ENCODE measurements around the gene LEFTY2.
A peak's percentile ranks its signal among the peaks of the same experiment; 100 is the strongest.

LEFTY2 gene

DNA sequence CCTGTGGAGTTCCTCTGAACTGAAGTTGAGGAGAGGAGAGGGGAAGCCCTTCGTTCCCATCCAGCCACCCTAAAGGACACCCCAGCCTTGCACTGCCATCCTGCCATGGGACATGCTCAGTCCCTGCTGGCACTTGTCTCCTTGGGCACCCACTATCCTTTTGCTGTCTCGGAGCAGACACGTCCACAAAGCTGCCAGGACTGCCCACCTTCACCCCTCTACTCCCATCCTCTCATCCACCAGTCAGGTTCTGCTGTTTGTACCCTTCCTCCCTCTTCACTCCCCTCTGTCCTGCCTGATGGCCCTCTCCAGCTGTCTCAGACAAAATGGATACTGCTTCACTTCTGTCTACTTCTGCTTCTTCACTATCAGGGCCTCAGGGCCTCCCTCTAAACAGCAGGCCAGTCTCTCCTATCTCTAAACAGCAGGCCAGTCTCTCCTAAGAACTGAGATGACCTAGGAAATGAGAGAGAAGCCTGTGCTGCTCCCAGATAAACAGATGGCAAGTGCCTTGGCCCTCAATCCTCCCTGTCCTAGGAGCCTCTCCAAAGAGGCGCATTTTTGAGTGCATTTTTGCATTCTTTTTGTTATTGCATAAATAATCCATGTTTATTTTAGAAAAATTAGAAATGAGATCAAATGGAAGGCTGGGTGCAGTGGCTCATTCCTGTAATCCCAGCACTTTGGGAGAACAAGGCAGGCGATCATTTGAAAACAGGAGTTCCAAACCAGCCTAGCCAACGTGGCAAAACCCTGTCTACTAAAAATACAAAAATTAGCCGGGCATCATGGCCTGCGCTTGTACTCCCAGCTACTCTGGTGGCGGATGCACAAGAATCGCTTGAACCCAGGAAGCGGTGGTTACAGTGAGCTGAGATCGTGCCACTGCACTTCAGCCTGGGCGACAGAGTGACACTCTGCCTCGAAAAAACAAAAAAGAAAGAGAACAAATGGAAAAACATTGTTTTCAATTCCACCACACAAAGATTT is 12.5 kb downstream of the LEFTY2 start:
- Histone ChIP-seq H3K27ac (ENCODE audit: poor library complexity, severe bottlenecking) (no peak overlapping the region), H3K27me3 (ENCODE audit: insufficient read depth, poor library complexity, severe bottlenecking) (no peaks in the 10 kb centered on the region), H3K9me3 (ENCODE audit: severe bottlenecking) (no peaks in the 10 kb centered on the region), H3K4me1 (ENCODE audit: insufficient read depth, poor library complexity, severe bottlenecking) (no peaks in the 10 kb centered on the region), H3K36me3 (ENCODE audit: low read depth) (no peaks in the 10 kb centered on the region), H3K4me3 (ENCODE audit: severe bottlenecking) (no peak overlapping the region)
- no peak for ATAC-seq (ENCODE audit: low read depth)
- TF ChIP-seq, protein P1, sequence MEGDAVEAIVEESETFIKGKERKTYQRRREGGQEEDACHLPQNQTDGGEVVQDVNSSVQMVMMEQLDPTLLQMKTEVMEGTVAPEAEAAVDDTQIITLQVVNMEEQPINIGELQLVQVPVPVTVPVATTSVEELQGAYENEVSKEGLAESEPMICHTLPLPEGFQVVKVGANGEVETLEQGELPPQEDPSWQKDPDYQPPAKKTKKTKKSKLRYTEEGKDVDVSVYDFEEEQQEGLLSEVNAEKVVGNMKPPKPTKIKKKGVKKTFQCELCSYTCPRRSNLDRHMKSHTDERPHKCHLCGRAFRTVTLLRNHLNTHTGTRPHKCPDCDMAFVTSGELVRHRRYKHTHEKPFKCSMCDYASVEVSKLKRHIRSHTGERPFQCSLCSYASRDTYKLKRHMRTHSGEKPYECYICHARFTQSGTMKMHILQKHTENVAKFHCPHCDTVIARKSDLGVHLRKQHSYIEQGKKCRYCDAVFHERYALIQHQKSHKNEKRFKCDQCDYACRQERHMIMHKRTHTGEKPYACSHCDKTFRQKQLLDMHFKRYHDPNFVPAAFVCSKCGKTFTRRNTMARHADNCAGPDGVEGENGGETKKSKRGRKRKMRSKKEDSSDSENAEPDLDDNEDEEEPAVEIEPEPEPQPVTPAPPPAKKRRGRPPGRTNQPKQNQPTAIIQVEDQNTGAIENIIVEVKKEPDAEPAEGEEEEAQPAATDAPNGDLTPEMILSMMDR (IDR thresholded peaks at IDR 0.05; ENCODE audit: poor library complexity, severe bottlenecking): no peak
- no peak for DNase-seq (ENCODE audit: low spot score)

DNA sequence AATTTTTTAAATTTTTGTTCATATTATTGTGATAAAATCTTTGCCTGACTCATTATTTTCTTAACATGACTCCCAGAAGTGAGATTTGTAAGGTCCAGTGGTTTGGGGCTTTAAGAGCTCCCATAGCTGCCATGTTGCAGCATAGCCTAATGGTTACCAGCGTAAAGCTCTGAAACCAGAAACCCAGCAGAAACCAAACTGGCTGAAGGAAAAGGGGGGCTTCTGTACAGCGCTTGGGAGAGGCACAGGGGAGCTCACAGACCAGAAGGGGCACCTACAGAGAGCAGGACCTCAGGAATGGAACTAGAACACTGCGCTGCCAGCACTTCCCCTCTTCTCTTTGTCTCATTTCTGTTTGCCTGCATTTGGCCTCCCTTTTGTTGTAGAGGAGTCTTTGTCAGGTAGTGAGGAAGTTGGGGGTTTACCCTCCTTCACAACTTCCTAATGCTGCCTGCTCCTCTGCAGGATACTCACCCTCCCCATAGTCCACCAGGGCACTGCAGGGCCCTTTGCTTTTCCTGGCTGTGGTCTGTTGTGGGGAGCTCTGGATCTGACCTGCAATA is 14.4 kb downstream of the LEFTY2 start:
- Histone ChIP-seq H3K9me3 (ENCODE audit: severe bottlenecking) (no peaks in the 10 kb centered on the region), H3K36me3 (ENCODE audit: low read depth) (peaks cover 6% of the 10 kb centered on the region), H3K27me3 (ENCODE audit: insufficient read depth, poor library complexity, severe bottlenecking) (no peaks in the 10 kb centered on the region), H3K27ac (ENCODE audit: poor library complexity, severe bottlenecking) (no peak overlapping the region), H3K4me3 (ENCODE audit: severe bottlenecking) (no peak overlapping the region), H3K4me1 (ENCODE audit: insufficient read depth, poor library complexity, severe bottlenecking) (peaks cover 12% of the 10 kb centered on the region)
- DNase-seq (ENCODE audit: low spot score) (no peak), ATAC-seq (ENCODE audit: low read depth) (no peak)
- TF ChIP-seq, protein P1 (IDR thresholded peaks at IDR 0.05; ENCODE audit: poor library complexity, severe bottlenecking): no peak

DNA sequence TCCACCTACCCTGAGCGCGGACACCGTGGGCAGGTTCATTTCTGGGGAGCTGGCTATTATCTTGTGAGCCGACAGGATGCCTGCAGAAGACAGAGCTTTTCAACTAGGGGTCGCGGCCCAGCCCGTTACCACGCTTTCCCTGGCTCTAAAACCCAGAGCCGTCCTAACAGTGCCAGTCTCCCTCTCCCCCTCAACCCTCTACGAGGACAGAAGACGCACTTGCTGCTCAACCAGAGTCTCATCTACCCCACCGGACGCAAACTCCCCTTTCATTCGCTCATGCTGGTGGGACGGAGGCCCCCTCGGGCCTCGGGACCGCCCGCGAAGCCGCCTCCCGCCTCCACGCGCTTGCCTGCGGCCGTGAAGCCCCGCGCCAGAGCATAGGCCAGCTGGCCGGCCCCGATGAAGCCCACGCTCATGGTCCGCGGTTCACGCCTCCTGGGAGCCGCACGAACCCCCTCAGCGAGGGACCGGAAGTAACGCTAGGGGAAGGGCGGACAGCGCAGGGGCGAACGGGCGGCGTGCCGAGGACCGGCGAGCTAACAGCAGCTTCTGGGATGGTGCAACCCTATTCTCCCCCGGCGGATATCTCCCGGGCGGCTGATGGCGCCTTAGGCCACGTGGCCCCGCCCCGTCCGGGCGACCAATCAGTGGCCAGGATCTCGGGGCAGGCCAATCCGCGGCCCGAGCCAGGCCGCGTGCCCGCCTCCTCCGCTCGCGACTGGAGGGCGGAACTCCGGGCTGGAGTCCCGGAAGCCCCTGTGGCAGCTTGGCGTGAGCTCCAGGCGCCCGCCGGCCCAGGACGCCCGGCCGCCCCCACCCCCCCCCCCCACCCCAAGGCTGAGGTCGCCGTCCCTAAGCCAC is 17.1 kb downstream of the LEFTY2 start, which contains the start of gene PYCR2:
Gene PYCR2, minus strand, starts transcription at position 559 of the 864 bp plus-strand sequence. Its CDS starts 140 bp downstream, at position 419.
- no peaks in the 10 kb centered on the region for H3K27me3 ChIP-seq (ENCODE audit: insufficient read depth, poor library complexity, severe bottlenecking)
- peak within 1 kb of the TSS; percentile 57 for H3K4me3 ChIP-seq (ENCODE audit: severe bottlenecking)
- H3K9me3 ChIP-seq (ENCODE audit: severe bottlenecking): no peaks in the 10 kb centered on the region
- peaks cover 19% of the 10 kb centered on the region for H3K4me1 ChIP-seq (ENCODE audit: insufficient read depth, poor library complexity, severe bottlenecking)
- ATAC-seq (ENCODE audit: low read depth) (peak; percentile 82), DNase-seq (ENCODE audit: low spot score) (peak; percentile 78)
- H3K27ac ChIP-seq (ENCODE audit: poor library complexity, severe bottlenecking): peak within 1 kb of the TSS; percentile 77
- H3K36me3 ChIP-seq (ENCODE audit: low read depth): peaks cover 25% of the 10 kb centered on the region
- TF ChIP-seq, protein P1 (IDR thresholded peaks at IDR 0.05; ENCODE audit: poor library complexity, severe bottlenecking): no peak

DNA sequence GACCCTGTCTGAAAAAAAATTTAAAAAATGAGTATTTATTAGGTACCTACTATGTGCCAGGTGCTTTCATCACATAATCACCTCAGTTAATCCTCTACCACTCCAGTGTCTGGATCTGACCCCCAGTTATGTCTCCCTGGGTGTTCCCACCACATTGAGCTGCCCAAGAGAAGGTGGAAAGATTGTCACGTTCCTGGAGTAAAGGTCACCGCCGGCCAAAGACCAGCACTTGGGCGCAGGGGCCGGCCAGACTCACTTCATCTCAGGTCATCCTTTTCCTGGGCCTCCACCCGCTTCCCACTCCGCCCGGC is 17.7 kb downstream of the LEFTY2 start:
- H3K36me3 ChIP-seq (ENCODE audit: low read depth): peaks cover 25% of the 10 kb centered on the region
- ATAC-seq (ENCODE audit: low read depth) (no peak), DNase-seq (ENCODE audit: low spot score) (no peak)
- H3K27me3 ChIP-seq (ENCODE audit: insufficient read depth, poor library complexity, severe bottlenecking): no peaks in the 10 kb centered on the region
- H3K4me3 ChIP-seq (ENCODE audit: severe bottlenecking): peak overlapping the region; percentile 57
- H3K4me1 ChIP-seq (ENCODE audit: insufficient read depth, poor library complexity, severe bottlenecking): peaks cover 19% of the 10 kb centered on the region
- no peaks in the 10 kb centered on the region for H3K9me3 ChIP-seq (ENCODE audit: severe bottlenecking)
- H3K27ac ChIP-seq (ENCODE audit: poor library complexity, severe bottlenecking): peak overlapping the region; percentile 77
- TF ChIP-seq, protein P1 (IDR thresholded peaks at IDR 0.05; ENCODE audit: poor library complexity, severe bottlenecking): no peak

Data from RWPE2 (cell line).